H54 (cell line): ENCODE data around the gene SETD7.

Experiments used
- DNase-seq: peaks from one replicate; pipeline ENCODE4 v3.0.0; 2011; ENCODE audit warnings: low spot score, mixed read lengths; ENCODE audit not compliant: insufficient read length
- FAIRE-seq: peaks from 3 replicates; lab custom pipeline; 2011; peaks lifted over from hg19 to GRCh38; lab: Jason Lieb, UNC
- POLR2A ChIP-seq: IDR thresholded peaks from 2 replicates; pipeline ENCODE4 v1.6.1; 2011; ENCODE audit warnings: low read depth, mild to moderate bottlenecking, low read length

The SETD7 gene

GRCh38 chr4:139552517-139553307 is 3.3 kb downstream of the SETD7 start:
- no peak for TF ChIP-seq POLR2A
- DNase-seq, result no peak
- FAIRE-seq, result no peak

- no peak for FAIRE-seq
- no peak for TF ChIP-seq POLR2A
- DNase-seq, result no peak
Observed at GRCh38 chr4:139550724-139551429, 5.1 kb downstream of the SETD7 start.

GRCh38 chr4:139547979-139548378 is 8.0 kb downstream of the SETD7 start:
- no peak for DNase-seq
- FAIRE-seq, result no peak
- TF ChIP-seq POLR2A, result no peak

GRCh38 chr4:139540632-139541031 is 15.4 kb downstream of the SETD7 start:
- FAIRE-seq, result no peak
- DNase-seq, result no peak
- TF ChIP-seq POLR2A, result no peak

DNA sequence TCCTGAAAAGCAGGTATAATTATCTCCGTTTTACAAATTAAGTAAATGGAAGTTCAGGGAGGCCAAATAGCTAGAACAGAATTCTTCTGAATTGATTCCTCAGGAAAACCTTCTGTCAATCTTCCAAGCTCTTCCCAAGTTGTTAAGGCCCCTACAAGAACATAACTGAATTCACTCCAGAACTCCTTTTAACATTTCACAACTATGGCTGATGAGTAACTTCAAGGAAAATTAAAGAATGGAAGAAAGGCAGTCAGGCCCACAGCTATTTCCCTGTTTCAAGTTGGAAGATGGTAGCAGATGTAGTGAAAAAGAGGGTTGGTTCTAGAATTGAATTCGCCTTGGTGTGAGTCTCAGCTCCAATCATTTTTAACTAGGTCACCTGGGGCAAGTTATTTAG is 15.9 kb downstream of the SETD7 start:
- no peak for TF ChIP-seq POLR2A
- DNase-seq (no peak), FAIRE-seq (no peak)

DNA sequence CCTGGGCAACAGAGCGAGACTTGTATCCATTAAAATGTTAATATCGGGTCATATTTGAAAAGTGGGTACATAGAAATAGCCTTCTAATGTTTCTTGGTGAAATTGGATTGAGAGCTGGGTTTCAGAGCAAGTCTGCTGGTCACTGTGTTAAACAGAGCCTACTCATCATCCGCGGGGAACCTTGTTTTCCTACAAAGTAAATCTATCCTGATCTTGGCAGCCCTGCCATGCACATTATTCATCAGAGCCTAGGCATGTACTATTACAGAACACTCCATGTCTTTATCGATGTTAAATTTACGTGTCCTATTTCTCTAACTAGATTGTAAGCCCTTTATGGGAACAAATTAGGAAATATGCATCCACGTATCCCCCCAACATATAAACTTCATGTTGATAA is 18.7 kb downstream of the SETD7 start:
- DNase-seq, result no peak
- TF ChIP-seq POLR2A, result no peak
- FAIRE-seq, result no peak

DNA sequence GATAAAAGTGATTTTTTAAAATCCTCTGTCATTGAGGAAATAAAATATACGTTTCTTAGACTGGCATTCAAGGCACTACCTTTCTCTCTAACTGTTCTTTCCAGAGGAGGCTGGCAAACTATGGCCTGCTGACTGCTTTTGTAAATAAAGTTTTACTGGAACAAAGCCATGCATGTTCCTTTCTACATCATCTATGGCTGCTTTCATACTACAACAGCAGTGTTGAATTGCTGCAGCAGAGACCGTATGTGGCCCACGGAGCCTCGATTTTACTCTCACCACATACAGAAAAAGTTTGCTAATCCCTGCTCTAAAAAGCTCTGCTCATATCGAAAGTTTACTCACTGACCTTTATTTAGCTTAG is 20.2 kb downstream of the SETD7 start:
- no peak for TF ChIP-seq POLR2A
- DNase-seq, result no peak
- FAIRE-seq, result no peak

GRCh38 chr4:139535228-139535870 is 20.7 kb downstream of the SETD7 start:
- TF ChIP-seq POLR2A, result no peak

DNA sequence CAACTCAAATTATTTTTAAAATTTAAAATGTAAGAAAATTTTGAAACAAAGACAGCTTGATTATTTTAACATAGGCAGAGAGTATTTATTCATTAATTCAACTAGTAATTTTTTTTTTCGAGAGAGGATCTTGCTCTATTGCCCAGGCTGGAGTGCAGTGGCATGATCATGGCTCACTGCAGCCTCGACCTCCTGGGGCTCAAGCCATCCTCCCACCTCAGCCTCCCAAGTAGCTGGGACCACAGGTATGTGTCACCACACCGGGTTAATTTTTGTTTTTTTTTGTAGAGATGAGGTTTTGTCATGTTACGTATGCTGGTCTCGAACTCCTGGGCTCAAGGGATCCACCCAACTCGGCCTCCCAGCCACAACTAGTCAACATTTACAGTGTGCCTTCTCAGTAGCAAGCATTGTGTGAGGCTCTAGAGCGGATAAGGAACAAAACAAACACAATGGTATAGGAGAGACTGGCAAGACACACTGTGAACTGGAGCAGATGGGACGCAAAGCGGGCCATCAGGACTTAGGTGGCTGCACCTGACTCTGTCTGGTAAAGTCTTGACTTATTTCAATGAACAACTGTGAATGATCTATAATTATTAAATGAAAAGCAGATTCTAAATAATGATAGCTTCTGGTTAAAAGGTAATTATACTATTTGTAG is 21.6 kb downstream of the SETD7 start:
- DNase-seq, result no peak
- no peak for TF ChIP-seq POLR2A
- no peak for FAIRE-seq

More at GRCh38 chr4:139535228-139535870, 20.7 kb downstream of the SETD7 start:
- no peak for DNase-seq
- no peak for FAIRE-seq

GRCh38 chr4:139533511-139533910 is 22.5 kb downstream of the SETD7 start:
- FAIRE-seq (no peak), DNase-seq (no peak)
- TF ChIP-seq POLR2A, result no peak

DNA sequence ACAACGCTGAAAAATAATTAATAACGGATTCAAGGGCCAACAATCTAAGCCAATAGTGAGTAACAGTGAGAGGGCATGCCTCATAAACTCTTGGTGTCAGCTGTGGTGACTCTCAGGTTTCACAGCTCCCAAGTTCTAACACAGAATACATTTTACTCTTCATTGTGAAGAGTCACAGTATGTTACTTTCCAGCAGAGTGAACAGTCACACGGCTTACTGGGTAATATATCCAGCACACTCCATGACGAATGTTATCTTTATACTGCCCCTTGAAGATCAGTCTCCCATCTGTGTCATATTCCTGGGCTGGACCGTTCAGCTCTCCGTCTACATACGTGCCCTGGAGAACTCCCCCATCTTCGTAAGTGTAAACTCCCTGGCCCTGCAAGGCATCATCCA is 23.1 kb downstream of the SETD7 start:
- no peak for TF ChIP-seq POLR2A
- DNase-seq (no peak), FAIRE-seq (no peak)

- no peak for TF ChIP-seq POLR2A
- DNase-seq, result no peak
- FAIRE-seq, result no peak
Observed at GRCh38 chr4:139530833-139531427, 25.1 kb downstream of the SETD7 start.

GRCh38 chr4:139528377-139529005 is 27.5 kb downstream of the SETD7 start:
- TF ChIP-seq POLR2A, result no peak
- DNase-seq (peak; percentile 5), FAIRE-seq (no peak)

- DNase-seq (no peak), FAIRE-seq (no peak)
- no peak for TF ChIP-seq POLR2A
Observed at GRCh38 chr4:139526928-139527327, 29.1 kb downstream of the SETD7 start.
